Peyer's patch (tissue), 4 donors: ENCODE measurements around the gene PDK2. TPM values are rescaled to one million over a fixed set of nuclear protein-coding genes. Genes with fewer than 3 reads are reported as not detected.

ENCODE experiments used
- DNase-seq, 3 donors: peaks; one replicate each; pipeline ENCODE4 v3.0.0-alpha.2; 2017 to 2019
- H3K27ac ChIP-seq, 4 donors: fragments of 200-600 bp; sonication (generic); one replicate each; pipeline ENCODE4 v1.5.1; 2016 to 2019
- H3K27me3 ChIP-seq, 2 donors: fragments of 200-600 bp; sonication (generic); one replicate each; pipeline ENCODE4 v1.5.1; 2019
- H3K36me3 ChIP-seq, 3 donors: fragments of 200-600 bp; sonication (generic); one replicate each; pipeline ENCODE4 v1.5.1; 2016 to 2019
- H3K4me1 ChIP-seq, 4 donors: fragments of 200-600 bp; sonication (generic); one replicate each; pipeline ENCODE4 v1.5.1; 2016 to 2019
- H3K4me3 ChIP-seq, 4 donors: fragments of 200-600 bp; sonication (generic); 1 replicate in 3 of 4; 2 replicates in 1 of 4; pipeline ENCODE4 v1.5.1; 2016 to 2019; ENCODE audit warnings: mild to moderate bottlenecking in 1 of 4
- H3K9me3 ChIP-seq, 4 donors: fragments of 200-600 bp; sonication (generic); one replicate each; pipeline ENCODE4 v1.5.1; 2016 to 2019; ENCODE audit warnings: mild to moderate bottlenecking in 1 of 4
- CTCF ChIP-seq, 6 experiments: fragments of 450-650 bp in 4 of 6; fragments of 200-600 bp in 2 of 6; sonication (generic) in 1 of 6; IDR thresholded peaks; one replicate each; pipeline ENCODE4 v1.5.1; 2017 to 2019; ENCODE audit warnings: antibody characterized with exemption in 6 of 6, mild to moderate bottlenecking in 3 of 6, moderate library complexity in 1 of 6
- POLR2A ChIP-seq, 2 donors: fragments of 450-650 bp; IDR thresholded peaks; one replicate each; pipeline ENCODE4 v1.5.1; 2017; ENCODE audit warnings: antibody characterized with exemption in 2 of 2, mild to moderate bottlenecking in 2 of 2, moderate library complexity in 2 of 2
- total RNA-seq, 4 donors: library from RNA; depleted of rRNA; stranded (reverse); fragments of >200 nt; gene quantifications; one replicate each; pipeline ENCODE4 v1.1.0, GENCODE V29; 2016

PDK2 gene
- total RNA-seq, 4 donors from 2014 or later, result 23.1 to 283 (median 164) TPM

- no peaks in the 10 kb centered on the region for H3K9me3 ChIP-seq
- TF ChIP-seq CTCF (IDR thresholded peaks at IDR 0.05) (no peak), POLR2A (IDR thresholded peaks at IDR 0.05) (no peak)
- H3K27ac ChIP-seq, result no peak overlapping the region
- DNase-seq, result no peak
- H3K4me1 ChIP-seq, result no peaks in the 10 kb centered on the region
- H3K4me3 ChIP-seq, result no peak overlapping the region
- H3K36me3 ChIP-seq, result peaks cover 0 to 65% (median 0%) of the 10 kb centered on the region in 3 donors
- H3K27me3 ChIP-seq, result no peaks in the 10 kb centered on the region
These were observed 13.4 kb upstream of the PDK2 start for GRCh38 chr17:50081757-50082156.

DNA sequence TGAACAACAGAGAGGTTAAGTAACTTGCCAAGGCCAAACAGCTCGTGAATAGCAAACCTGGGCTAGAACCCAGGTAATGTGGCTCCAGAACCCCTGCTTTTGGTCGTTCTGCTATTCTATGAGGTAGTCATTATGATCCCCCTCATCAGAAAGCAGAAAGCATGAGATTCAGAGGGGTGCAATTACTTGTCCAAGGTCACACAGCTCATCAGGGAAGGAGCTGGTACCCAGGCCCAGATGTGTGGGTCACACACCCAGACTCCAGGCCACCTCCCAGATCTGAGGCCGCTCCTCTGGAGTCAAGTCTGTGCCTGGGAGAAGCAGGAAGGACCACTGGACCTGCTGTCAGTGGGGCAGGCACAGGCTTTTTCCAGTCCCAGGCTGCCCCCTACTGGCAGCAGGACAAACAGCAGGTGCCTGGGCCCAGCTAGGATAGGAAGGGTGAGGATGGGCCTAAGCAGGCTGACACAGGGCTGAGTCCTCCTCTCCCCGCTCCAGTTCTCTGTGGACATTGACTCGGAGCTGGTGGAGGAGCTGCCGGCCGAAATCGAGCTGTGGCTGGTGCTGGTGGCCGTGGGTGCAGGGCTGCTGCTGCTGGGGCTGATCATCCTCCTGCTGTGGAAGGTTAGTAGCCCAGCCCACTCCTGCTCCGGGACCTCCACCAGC, 7.8 kb upstream of the PDK2 start:
- Histone ChIP-seq H3K9me3 (no peaks in the 10 kb centered on the region), H3K4me3 (no peak overlapping the region), H3K27ac (no peak overlapping the region), H3K36me3 (peaks cover 0 to 41% (median 0%) of the 10 kb centered on the region in 3 donors), H3K27me3 (no peaks in the 10 kb centered on the region), H3K4me1 (no peaks in the 10 kb centered on the region)
- DNase-seq, result peak; percentile 66 to 85 (median 82)
- TF ChIP-seq CTCF (IDR thresholded peaks at IDR 0.05) (peak; percentile 89 to 96 (median 94)), POLR2A (IDR thresholded peaks at IDR 0.05) (no peak)

DNA sequence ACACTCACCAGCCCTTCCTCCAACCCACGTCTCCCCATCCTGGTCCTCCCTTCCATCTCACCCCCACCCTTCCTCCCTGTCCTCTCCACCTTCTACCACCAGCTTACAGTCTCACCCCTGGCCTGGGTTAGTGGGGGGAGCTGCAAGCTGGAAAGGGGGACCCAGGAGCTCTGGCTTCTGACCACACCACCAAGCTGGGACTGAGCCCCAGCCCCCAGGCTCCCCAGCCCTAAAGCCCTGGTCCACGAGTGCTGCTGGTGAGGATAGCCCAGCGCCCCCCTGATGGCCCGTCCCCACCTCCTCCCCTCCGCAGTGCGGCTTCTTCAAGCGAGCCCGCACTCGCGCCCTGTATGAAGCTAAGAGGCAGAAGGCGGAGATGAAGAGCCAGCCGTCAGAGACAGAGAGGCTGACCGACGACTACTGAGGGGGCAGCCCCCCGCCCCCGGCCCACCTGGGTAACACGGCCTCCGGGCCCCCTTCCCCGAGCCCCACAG, 7.2 kb upstream of the PDK2 start:
- TF ChIP-seq CTCF (IDR thresholded peaks at IDR 0.05) (no peak), POLR2A (IDR thresholded peaks at IDR 0.05) (no peak)
- H3K4me1 ChIP-seq, result no peaks in the 10 kb centered on the region
- no peak overlapping the region for H3K4me3 ChIP-seq
- H3K27me3 ChIP-seq, result no peaks in the 10 kb centered on the region
- H3K27ac ChIP-seq, result no peak overlapping the region
- DNase-seq, result peak in 1 of 3 donors; percentile 48
- peaks cover 0 to 40% (median 0%) of the 10 kb centered on the region in 3 donors for H3K36me3 ChIP-seq
- H3K9me3 ChIP-seq, result no peaks in the 10 kb centered on the region

GRCh38 chr17:50088952-50089825, 6.0 kb upstream of the PDK2 start:
- no peak overlapping the region for H3K27ac ChIP-seq
- H3K4me3 ChIP-seq, result no peak overlapping the region
- H3K9me3 ChIP-seq, result no peaks in the 10 kb centered on the region
- peak in 1 of 3 donors; percentile 39 for DNase-seq
- H3K36me3 ChIP-seq, result peaks cover 0 to 32% (median 0%) of the 10 kb centered on the region in 3 donors
- H3K4me1 ChIP-seq, result no peaks in the 10 kb centered on the region
- TF ChIP-seq POLR2A (IDR thresholded peaks at IDR 0.05) (no peak), CTCF (IDR thresholded peaks at IDR 0.05) (no peak)
- H3K27me3 ChIP-seq, result no peaks in the 10 kb centered on the region

DNA sequence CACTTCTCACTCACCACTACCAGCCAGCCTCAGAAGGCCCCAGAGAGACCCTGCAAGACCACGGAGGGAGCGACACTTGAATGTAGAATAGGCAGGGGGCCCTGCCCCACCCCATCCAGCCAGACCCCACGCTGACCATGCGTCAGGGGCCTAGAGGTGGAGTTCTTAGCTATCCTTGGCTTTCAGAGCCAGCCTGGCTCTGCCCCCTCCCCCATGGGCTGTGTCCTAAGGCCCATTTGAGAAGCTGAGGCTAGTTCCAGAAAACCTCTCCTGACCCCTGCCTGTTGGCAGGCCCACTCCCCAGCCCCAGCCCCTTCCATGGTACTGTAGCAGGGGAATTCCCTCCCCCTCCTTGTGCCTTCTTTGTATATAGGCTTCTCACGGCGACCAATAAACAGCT, 5.1 kb upstream of the PDK2 start:
- Histone ChIP-seq H3K27ac (no peak overlapping the region), H3K4me3 (no peak overlapping the region), H3K27me3 (no peaks in the 10 kb centered on the region), H3K4me1 (no peaks in the 10 kb centered on the region), H3K9me3 (no peaks in the 10 kb centered on the region), H3K36me3 (peaks cover 0 to 32% (median 0%) of the 10 kb centered on the region in 3 donors)
- peak in 1 of 3 donors; percentile 41 for DNase-seq
- TF ChIP-seq CTCF (IDR thresholded peaks at IDR 0.05), result no peak
- TF ChIP-seq POLR2A (IDR thresholded peaks at IDR 0.05), result no peak
